ENCODE data around the gene RNASE13.

RNASE13 gene

DNA sequence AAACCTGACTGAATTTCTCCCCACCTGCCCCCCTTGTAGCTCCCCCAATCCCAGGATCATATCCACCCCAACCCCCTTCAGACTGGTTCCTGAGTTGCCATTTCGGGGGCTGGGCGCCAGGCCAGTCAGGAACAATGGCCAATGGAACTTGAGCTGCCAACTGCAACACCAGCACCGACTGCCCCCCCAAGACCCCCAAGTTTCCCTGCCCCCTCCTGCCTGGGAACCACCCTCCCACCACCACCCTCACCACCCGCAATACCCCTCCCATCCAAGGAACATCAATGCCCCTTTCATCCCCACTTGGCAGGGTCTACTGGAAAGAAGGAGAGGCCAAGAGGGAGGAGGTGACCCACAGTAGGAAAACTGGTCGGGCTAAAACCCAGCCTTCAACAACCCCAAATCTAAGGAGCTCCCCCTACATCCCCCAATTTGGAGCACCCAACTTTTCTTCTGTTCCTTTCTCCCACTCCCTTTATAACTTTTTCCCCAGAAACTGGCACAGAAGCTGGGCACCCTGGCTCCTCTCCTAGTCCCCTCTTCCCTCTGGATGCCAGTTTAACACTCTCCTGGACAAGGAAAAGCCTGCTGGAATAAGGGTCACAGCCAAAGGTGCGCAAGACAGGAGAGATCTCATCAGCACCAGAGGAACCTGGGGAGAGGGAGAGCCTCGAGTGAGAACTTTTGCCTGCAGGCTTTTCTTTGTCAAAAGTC, 8.2 kb downstream of the RNASE13 start:
- TF ChIP-seq CTCF (IDR thresholded peaks at IDR 0.05) = no peak

DNA sequence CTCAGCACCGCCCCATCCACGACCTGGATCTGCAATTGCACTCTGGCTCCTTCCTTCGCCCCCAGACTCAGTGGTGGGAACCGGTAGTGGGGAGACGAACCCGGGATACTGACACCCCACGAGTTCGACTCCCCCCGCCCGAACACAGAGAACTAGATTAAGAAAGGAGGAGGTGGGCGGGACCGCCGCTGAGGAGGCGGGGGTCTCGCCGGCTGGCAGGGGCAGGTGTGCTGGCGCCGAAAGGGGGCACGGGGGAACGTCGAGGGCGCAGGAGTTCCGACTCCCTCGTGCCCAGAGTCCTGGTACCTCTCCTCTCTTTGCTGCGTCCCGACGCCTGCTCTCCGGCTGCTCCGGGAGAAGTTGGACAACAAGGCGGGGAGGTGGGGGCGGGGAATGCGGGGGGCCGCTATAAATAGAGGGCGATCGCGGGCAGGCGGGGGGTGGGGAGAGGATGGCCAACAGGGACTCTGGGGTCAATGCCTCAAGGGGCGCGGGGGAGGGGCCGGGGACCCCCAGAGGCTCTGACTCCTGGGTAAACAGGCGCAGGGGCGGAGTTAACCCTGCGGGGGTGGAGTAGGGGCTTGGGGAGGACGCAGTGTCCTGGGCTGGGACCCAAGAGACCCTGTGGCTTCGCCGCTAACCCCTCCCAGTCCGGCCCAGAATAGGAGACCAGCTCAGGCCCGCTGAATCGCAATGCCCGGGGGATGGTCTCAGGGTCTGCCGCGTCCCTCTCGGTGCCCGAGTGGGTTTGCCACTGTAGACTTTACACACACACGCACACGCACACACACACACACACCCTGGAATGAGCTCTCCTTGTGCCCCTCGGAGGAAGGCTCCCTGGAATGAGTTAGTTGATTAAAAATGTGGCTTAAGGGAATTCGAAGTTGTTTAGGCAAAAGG, 9.0 kb downstream of the RNASE13 start:
- TF ChIP-seq CTCF (IDR thresholded peaks at IDR 0.05) = no peak

DNA sequence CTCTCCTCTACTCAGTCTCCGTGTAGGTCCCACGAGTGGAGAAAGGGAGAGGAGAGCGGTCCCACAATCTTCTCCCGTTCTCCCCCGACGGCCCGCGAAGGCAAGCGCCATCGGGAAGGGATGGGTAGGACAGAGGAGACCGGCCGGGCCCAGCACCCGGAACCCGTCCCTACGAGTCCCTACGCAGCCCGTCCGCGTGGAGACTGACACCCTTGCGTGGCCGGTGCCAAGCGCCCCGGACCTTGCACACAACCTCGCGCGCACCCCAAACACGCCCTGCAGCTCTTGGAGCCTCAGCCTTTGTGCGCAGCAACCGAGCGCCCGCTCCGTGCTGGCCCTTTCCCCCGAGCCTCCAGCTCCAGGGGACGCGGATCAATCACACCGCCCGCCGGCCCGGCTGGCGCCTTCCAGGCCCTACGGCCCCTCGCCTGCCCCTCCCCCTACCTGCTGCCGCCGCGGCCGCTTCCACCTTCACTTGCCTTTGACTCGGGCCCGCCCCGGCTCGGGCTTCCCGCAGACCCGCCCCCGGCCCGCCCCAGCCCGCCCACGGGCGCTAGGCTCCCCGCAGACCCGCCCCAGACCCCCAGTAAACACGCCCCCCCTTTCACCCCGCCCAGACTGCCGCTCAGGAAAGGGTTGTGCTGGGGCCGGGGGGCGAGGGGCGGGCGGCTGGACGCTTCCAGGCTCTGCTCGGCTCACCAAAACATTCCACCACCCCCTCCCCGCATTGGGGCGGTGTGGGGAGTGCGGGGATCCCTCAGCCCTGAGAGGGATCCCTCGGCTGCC, 9.8 kb downstream of the RNASE13 start, which contains the start of gene NDRG2:
NDRG2 (minus strand) TSS at position 477 of the 786 bp plus-strand sequence. CDS start 1,746 bp downstream, outside the sequence.
- TF ChIP-seq CTCF (IDR thresholded peaks at IDR 0.05) = no peak

DNA sequence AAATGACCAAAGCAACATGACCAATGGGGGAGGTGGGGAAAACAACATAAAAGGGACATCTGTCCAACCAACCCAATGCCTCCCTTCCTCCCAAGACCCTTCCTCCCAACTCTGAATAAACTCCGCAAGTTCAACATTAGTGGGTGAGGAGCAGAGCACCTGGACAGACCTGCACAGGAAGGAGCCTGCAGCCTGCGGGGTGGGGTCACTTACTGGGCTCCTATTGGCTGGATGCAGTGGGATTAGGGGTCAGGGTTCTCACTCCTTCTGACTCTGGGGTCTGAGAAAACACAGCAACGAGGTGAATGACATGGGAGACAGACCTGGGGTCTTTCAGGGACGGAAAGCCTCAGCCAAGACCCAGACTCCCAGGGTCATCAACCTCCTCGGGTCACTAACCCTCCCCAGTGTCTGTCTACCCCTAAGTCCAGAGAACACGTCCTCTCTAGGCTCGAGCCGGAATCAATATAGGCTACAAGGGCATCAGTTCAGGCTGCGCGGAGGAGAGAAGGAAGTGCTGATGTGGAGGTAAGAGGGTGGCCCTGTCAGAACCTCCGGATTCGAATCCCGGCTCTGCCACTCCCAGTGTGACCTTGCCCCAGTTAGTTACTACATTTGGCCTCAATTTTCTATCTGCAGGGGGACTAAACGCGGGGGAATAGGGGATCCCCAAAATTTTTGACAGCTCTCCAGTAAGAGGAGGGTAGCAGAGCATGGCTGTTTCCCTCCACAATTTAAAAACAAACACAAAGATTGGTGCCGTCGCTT, 10.6 kb downstream of the RNASE13 start:
- no peak for TF ChIP-seq CTCF (IDR thresholded peaks at IDR 0.05)

- no peak for TF ChIP-seq CTCF (IDR thresholded peaks at IDR 0.05)
Measured at GRCh38 chr14:21023174-21023573, 11.4 kb downstream of the RNASE13 start.

DNA sequence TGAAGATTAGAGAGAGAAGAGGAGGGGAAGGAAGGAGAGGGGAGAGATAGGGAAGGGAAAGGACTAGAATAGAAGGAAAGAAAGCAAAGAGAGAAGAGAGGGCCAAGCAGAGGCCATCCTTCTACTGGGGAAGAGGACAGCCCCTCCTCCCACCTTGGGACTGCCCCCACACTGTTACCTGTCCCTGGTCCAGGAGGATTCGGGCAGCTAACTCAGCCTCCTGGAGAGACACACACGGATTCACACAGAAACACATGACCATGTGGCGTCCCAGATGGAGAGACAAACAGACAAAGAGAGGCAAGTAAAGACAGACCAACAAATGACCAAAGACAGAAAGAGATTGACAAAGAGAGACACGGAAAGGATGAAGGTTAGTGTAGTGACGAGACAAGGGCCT, 11.9 kb downstream of the RNASE13 start:
- TF ChIP-seq CTCF (IDR thresholded peaks at IDR 0.05) = no peak
